ENCODE data around the gene MINDY4.

Gene MINDY4

DNA sequence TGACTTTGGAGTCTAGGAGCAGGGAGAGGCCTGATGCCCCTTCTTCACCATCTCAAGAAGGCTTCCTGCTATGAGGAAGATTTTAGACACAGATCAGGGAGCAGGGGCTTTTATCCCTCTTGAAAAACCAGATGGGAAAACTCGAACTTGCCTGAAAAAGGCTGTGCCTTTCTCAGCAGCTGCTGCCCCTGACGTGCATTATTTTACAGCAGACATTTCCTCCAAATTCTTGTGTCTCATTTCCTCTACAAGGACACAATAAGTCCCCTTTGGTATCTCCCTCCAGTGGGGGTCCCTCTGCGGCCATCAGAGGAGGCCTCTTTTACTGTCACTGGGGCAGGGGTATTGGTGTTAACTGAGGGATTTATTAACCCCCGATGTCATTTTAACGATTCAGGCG, 102.4 kb downstream of the MINDY4 start:
- no peak overlapping the region for H3K9ac ChIP-seq (ENCODE audit: low read length)
- H4K5ac ChIP-seq (ENCODE audit: low read length) = no peak overlapping the region
- no peak overlapping the region for H3K4me3 ChIP-seq (ENCODE audit: low read length)
- H3K56ac ChIP-seq (ENCODE audit: low read length) = no peak overlapping the region
- no peaks in the 10 kb centered on the region for H3K79me1 ChIP-seq (ENCODE audit: low read length)
- H2AK5ac ChIP-seq (ENCODE audit: low read length) = no peak overlapping the region
- H3K27ac ChIP-seq (ENCODE audit: low read depth, low read length) = no peak overlapping the region
- H4K8ac ChIP-seq (ENCODE audit: low read depth, low read length) = no peak overlapping the region
- H3K79me2 ChIP-seq (ENCODE audit: control insufficient read depth, insufficient read depth, low read length) = no peaks in the 10 kb centered on the region
- no peak overlapping the region for H2BK15ac ChIP-seq (replicated peaks; ENCODE audit: low read depth)
- DNase-seq = no peak
- no peak overlapping the region for H2BK120ac ChIP-seq (ENCODE audit: low read depth, low read length)
- no CpG with 5 or more reads among the region's 6 CpGs for WGBS (ENCODE audit: extremely low coverage, insufficient coverage, low lambda C conversion rate)
- no peak overlapping the region for H2BK5ac ChIP-seq (ENCODE audit: low read length)
- H3K18ac ChIP-seq (ENCODE audit: low read length) = no peak overlapping the region
- H3K4me2 ChIP-seq (ENCODE audit: low read length) = no peak overlapping the region
- no peaks in the 10 kb centered on the region for H3K27me3 ChIP-seq (ENCODE audit: insufficient read depth, low read length, poor library complexity)
- no peak overlapping the region for H3K23ac ChIP-seq (ENCODE audit: low read length)
- H3K4me1 ChIP-seq (ENCODE audit: control insufficient read depth, low read depth, low read length) = no peaks in the 10 kb centered on the region
- no peaks in the 10 kb centered on the region for H3K36me3 ChIP-seq (ENCODE audit: control insufficient read depth, insufficient read depth, low read length)
- no peak overlapping the region for H3K4ac ChIP-seq (ENCODE audit: low read depth, low read length)

GRCh38 chr7:30874656-30875302, 103.6 kb downstream of the MINDY4 start:
- no CpG with 5 or more reads among the region's 5 CpGs for WGBS (ENCODE audit: extremely low coverage, insufficient coverage, low lambda C conversion rate)
- H2BK15ac ChIP-seq (replicated peaks; ENCODE audit: low read depth) = no peak overlapping the region
- no peak overlapping the region for H2BK120ac ChIP-seq (ENCODE audit: low read depth, low read length)
- no peak for DNase-seq
- H3K9ac ChIP-seq (ENCODE audit: low read length) = no peak overlapping the region
- no peak overlapping the region for H2AK5ac ChIP-seq (ENCODE audit: low read length)
- no peak overlapping the region for H3K4me2 ChIP-seq (ENCODE audit: low read length)
- H3K27ac ChIP-seq (ENCODE audit: low read depth, low read length) = no peak overlapping the region
- no peaks in the 10 kb centered on the region for H3K79me2 ChIP-seq (ENCODE audit: control insufficient read depth, insufficient read depth, low read length)
- no peaks in the 10 kb centered on the region for H3K79me1 ChIP-seq (ENCODE audit: low read length)
- H3K4me1 ChIP-seq (ENCODE audit: control insufficient read depth, low read depth, low read length) = no peaks in the 10 kb centered on the region
- H3K56ac ChIP-seq (ENCODE audit: low read length) = no peak overlapping the region
- H4K8ac ChIP-seq (ENCODE audit: low read depth, low read length) = no peak overlapping the region
- no peak overlapping the region for H3K4me3 ChIP-seq (ENCODE audit: low read length)
- no peaks in the 10 kb centered on the region for H3K36me3 ChIP-seq (ENCODE audit: control insufficient read depth, insufficient read depth, low read length)
- H4K5ac ChIP-seq (ENCODE audit: low read length) = no peak overlapping the region
- H3K4ac ChIP-seq (ENCODE audit: low read depth, low read length) = no peak overlapping the region
- H3K27me3 ChIP-seq (ENCODE audit: insufficient read depth, low read length, poor library complexity) = no peaks in the 10 kb centered on the region
- H3K18ac ChIP-seq (ENCODE audit: low read length) = no peak overlapping the region
- H2BK5ac ChIP-seq (ENCODE audit: low read length) = no peak overlapping the region
- H3K23ac ChIP-seq (ENCODE audit: low read length) = no peak overlapping the region

GRCh38 chr7:30877015-30877769, 106.0 kb downstream of the MINDY4 start:
- H3K56ac ChIP-seq (ENCODE audit: low read length) = no peak overlapping the region
- no peak overlapping the region for H3K9ac ChIP-seq (ENCODE audit: low read length)
- no peaks in the 10 kb centered on the region for H3K79me1 ChIP-seq (ENCODE audit: low read length)
- whole genome bisulfite sequencing (ENCODE audit: extremely low coverage, insufficient coverage, low lambda C conversion rate) = no CpG with 5 or more reads among the region's 9 CpGs
- no peak overlapping the region for H3K4me2 ChIP-seq (ENCODE audit: low read length)
- no peak overlapping the region for H4K8ac ChIP-seq (ENCODE audit: low read depth, low read length)
- no peak overlapping the region for H3K4ac ChIP-seq (ENCODE audit: low read depth, low read length)
- H3K79me2 ChIP-seq (ENCODE audit: control insufficient read depth, insufficient read depth, low read length) = no peaks in the 10 kb centered on the region
- no peak overlapping the region for H3K23ac ChIP-seq (ENCODE audit: low read length)
- no peak overlapping the region for H2BK15ac ChIP-seq (replicated peaks; ENCODE audit: low read depth)
- H3K18ac ChIP-seq (ENCODE audit: low read length) = no peak overlapping the region
- H4K5ac ChIP-seq (ENCODE audit: low read length) = no peak overlapping the region
- no peak overlapping the region for H2AK5ac ChIP-seq (ENCODE audit: low read length)
- no peaks in the 10 kb centered on the region for H3K36me3 ChIP-seq (ENCODE audit: control insufficient read depth, insufficient read depth, low read length)
- H3K4me3 ChIP-seq (ENCODE audit: low read length) = no peak overlapping the region
- peak overlapping the region; percentile 15 for H3K27ac ChIP-seq (ENCODE audit: low read depth, low read length)
- H2BK5ac ChIP-seq (ENCODE audit: low read length) = no peak overlapping the region
- peaks cover 6% of the 10 kb centered on the region for H3K4me1 ChIP-seq (ENCODE audit: control insufficient read depth, low read depth, low read length)
- peak; percentile 83 for DNase-seq
- no peaks in the 10 kb centered on the region for H3K27me3 ChIP-seq (ENCODE audit: insufficient read depth, low read length, poor library complexity)
- H2BK120ac ChIP-seq (ENCODE audit: low read depth, low read length) = no peak overlapping the region

GRCh38 chr7:30877993-30878392, 106.8 kb downstream of the MINDY4 start:
- H2BK15ac ChIP-seq (replicated peaks; ENCODE audit: low read depth) = no peak overlapping the region
- no CpG with 5 or more reads among the region's 5 CpGs for WGBS (ENCODE audit: extremely low coverage, insufficient coverage, low lambda C conversion rate)
- H3K56ac ChIP-seq (ENCODE audit: low read length) = no peak overlapping the region
- no peak overlapping the region for H3K4ac ChIP-seq (ENCODE audit: low read depth, low read length)
- H3K18ac ChIP-seq (ENCODE audit: low read length) = no peak overlapping the region
- no peaks in the 10 kb centered on the region for H3K79me1 ChIP-seq (ENCODE audit: low read length)
- no peak overlapping the region for H4K5ac ChIP-seq (ENCODE audit: low read length)
- no peak overlapping the region for H2BK120ac ChIP-seq (ENCODE audit: low read depth, low read length)
- H4K8ac ChIP-seq (ENCODE audit: low read depth, low read length) = no peak overlapping the region
- H3K27me3 ChIP-seq (ENCODE audit: insufficient read depth, low read length, poor library complexity) = no peaks in the 10 kb centered on the region
- H3K4me3 ChIP-seq (ENCODE audit: low read length) = no peak overlapping the region
- no peak overlapping the region for H3K23ac ChIP-seq (ENCODE audit: low read length)
- H3K27ac ChIP-seq (ENCODE audit: low read depth, low read length) = no peak overlapping the region
- H3K79me2 ChIP-seq (ENCODE audit: control insufficient read depth, insufficient read depth, low read length) = no peaks in the 10 kb centered on the region
- H3K9ac ChIP-seq (ENCODE audit: low read length) = no peak overlapping the region
- H3K4me1 ChIP-seq (ENCODE audit: control insufficient read depth, low read depth, low read length) = peaks cover 6% of the 10 kb centered on the region
- H2BK5ac ChIP-seq (ENCODE audit: low read length) = no peak overlapping the region
- H3K36me3 ChIP-seq (ENCODE audit: control insufficient read depth, insufficient read depth, low read length) = no peaks in the 10 kb centered on the region
- H3K4me2 ChIP-seq (ENCODE audit: low read length) = no peak overlapping the region
- no peak for DNase-seq
- H2AK5ac ChIP-seq (ENCODE audit: low read length) = no peak overlapping the region

DNA sequence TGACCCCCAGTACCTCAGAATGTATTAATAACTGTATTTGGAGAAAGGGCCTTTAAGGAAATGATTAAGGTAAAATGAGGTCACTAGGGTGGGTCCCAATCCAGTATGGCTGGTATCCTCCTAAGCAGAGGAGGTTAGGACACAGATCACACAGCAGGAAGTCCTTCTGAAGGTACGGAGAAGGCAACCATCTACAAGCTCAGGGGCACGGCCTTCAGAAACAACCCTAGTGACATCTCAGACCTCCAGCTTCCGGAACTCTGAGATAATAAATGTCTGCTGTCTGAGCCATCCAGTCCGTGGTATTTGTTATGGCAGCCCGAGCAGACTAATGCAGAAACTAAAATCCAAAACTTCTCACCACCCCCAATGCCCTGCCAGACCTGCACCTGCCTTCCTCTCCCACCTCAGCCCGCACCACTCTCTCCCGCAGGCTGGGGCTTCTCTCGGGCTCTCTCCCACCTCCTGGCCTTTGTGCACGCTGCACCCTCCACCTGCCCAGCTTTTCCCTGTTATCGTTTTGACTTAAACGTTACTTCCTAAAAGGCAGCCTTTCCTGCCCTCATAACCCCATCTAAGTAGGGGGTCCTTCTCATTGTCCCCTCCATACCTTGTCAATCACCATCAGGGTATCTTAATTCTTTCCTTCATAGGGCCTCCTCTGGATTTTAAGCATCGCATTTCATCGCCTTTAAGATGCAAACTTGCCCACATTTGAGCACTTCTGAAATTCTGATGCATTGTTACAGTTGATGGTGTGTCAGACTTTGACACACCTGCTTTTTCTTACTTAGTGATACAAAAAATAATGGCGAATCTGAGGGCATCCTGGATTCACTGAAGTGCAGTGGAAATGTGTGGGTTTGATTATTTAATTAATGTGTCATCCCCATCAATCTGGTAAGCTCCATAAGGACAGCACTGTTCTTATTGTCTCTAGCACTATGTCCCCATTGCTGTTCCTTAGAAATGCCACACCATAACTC, 108.2 kb downstream of the MINDY4 start:
- no peak overlapping the region for H3K4ac ChIP-seq (ENCODE audit: low read depth, low read length)
- WGBS (ENCODE audit: extremely low coverage, insufficient coverage, low lambda C conversion rate) = no CpG with 5 or more reads among the region's 14 CpGs
- DNase-seq = peak; percentile 37

More for the DNA sequence above, 108.2 kb downstream of the MINDY4 start:
- Histone ChIP-seq H3K79me1 (ENCODE audit: low read length) (no peaks in the 10 kb centered on the region), H3K4me1 (ENCODE audit: control insufficient read depth, low read depth, low read length) (peaks cover 6% of the 10 kb centered on the region), H2BK15ac (replicated peaks; ENCODE audit: low read depth) (no peak overlapping the region), H3K23ac (ENCODE audit: low read length) (no peak overlapping the region), H3K9ac (ENCODE audit: low read length) (no peak overlapping the region), H3K27ac (ENCODE audit: low read depth, low read length) (no peak overlapping the region), H3K4me3 (ENCODE audit: low read length) (no peak overlapping the region), H3K27me3 (ENCODE audit: insufficient read depth, low read length, poor library complexity) (no peaks in the 10 kb centered on the region), H4K8ac (ENCODE audit: low read depth, low read length) (no peak overlapping the region), H2BK5ac (ENCODE audit: low read length) (no peak overlapping the region), H3K79me2 (ENCODE audit: control insufficient read depth, insufficient read depth, low read length) (no peaks in the 10 kb centered on the region), H3K18ac (ENCODE audit: low read length) (no peak overlapping the region), H4K5ac (ENCODE audit: low read length) (no peak overlapping the region), H2BK120ac (ENCODE audit: low read depth, low read length) (no peak overlapping the region), H3K36me3 (ENCODE audit: control insufficient read depth, insufficient read depth, low read length) (no peaks in the 10 kb centered on the region), H3K56ac (ENCODE audit: low read length) (no peak overlapping the region), H3K4me2 (ENCODE audit: low read length) (no peak overlapping the region), H2AK5ac (ENCODE audit: low read length) (no peak overlapping the region)

Measured in mesendoderm (in vitro differentiated cells).